PC-9 (cell line): Measurements from ENCODE around the gene APOLD1.

Experiments used
- EZH2 ChIP-seq: fragments of 200-600 bp; sonication (generic); IDR thresholded peaks from 2 replicates; pipeline ENCODE4 v1.8.0; 2017; ENCODE audit warnings: antibody characterized with exemption, low read depth
- TF ChIP-seq, protein P1 (sequence below): fragments of 200-600 bp; sonication (generic); conservative IDR thresholded peaks from 2 replicates; pipeline ENCODE4 v1.6.1; 2017; ENCODE audit warnings: mixed run types, antibody characterized with exemption, mild to moderate bottlenecking, moderate library complexity

DNA sequence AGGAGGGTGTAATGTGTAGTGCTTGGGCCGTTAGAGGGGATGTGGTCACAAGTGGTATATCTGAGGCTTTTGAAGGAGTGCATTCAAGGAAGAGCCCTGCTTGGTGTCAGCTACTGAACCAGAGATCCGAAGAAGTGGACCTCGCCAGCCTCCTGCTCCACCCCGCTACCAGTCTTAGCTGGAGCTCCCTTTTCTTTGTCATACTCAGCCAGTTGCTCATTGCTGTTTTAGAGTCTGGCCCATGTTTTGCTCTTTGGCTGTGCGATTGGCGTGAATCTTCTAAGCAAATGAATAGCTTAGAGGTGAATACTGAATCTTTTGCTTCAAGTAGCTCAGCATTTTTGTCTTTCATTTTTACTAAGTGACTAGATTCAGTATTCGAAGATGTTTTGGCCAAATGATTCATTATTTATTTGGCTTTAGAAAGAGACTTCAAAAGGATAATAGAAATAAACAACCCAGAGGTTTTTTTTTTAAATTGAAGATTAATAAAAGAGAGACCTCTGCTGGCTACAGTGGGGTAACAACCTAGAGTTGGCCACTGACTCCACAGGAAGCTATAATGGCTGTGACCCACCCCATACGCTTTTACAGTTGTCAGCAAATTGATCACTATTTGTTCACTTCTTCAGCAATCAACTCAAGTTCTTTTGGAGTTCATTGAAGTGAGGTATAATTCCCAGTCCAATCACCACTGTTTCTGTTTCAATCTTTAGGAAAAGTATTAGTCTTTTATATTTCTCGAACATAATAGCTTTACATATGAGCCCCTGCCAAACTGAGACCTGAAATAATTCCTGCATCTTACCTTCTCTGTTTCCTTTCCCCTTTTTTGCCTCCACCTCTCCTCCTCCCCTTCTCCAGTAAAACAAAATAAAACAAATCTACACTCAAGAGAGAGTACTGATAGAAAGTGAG lies 48.4 kb upstream of the APOLD1 start:
- TF ChIP-seq, protein P1, sequence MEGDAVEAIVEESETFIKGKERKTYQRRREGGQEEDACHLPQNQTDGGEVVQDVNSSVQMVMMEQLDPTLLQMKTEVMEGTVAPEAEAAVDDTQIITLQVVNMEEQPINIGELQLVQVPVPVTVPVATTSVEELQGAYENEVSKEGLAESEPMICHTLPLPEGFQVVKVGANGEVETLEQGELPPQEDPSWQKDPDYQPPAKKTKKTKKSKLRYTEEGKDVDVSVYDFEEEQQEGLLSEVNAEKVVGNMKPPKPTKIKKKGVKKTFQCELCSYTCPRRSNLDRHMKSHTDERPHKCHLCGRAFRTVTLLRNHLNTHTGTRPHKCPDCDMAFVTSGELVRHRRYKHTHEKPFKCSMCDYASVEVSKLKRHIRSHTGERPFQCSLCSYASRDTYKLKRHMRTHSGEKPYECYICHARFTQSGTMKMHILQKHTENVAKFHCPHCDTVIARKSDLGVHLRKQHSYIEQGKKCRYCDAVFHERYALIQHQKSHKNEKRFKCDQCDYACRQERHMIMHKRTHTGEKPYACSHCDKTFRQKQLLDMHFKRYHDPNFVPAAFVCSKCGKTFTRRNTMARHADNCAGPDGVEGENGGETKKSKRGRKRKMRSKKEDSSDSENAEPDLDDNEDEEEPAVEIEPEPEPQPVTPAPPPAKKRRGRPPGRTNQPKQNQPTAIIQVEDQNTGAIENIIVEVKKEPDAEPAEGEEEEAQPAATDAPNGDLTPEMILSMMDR, result peak; percentile 70
- no peak for TF ChIP-seq EZH2
